ENCODE data around the gene SLC5A2.

Gene SLC5A2

DNA sequence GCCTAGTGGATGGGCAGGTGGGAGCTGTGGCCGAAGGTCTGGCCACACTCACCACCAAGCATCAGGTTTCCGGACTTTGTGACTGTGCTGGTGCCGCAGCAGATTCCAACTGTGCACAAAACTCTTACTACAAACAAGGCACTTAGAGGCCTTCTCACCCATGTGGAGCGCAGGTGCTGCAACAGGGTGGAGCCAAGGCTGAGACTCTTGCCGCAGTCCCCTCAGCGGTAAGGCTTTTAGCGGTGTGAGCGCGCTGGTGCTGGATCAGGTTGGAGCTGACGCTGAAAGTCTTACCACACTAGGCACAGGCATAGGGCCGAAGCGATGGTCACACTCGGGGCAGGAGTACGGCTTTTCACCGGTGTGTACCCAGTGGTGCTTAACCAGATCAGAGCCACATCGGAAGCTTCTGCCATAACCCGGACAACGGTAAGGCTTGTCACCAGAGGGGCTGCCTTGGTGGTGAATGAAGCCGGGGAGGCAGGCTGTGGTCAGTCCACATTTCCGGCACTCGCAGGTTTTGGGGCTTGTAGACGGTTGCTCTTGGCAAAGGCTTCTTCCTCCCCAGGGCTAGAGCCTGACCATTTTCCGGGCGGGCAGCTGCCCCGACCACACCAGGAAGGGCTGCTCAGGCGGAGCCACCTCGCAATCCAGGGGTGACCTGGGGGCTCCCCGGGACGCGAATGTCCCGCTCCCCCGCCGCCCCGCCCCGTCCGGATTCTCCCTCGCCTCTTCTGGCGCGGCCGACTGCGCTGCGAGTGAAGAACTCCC, 24.7 kb upstream of the SLC5A2 start (continued):
- TF ChIP-seq, protein P1, sequence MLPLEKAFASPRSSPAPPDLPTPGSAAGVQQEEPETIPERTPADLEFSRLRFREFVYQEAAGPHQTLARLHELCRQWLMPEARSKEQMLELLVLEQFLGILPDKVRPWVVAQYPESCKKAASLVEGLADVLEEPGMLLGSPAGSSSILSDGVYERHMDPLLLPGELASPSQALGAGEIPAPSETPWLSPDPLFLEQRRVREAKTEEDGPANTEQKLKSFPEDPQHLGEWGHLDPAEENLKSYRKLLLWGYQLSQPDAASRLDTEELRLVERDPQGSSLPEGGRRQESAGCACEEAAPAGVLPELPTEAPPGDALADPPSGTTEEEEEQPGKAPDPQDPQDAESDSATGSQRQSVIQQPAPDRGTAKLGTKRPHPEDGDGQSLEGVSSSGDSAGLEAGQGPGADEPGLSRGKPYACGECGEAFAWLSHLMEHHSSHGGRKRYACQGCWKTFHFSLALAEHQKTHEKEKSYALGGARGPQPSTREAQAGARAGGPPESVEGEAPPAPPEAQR (tag by site-specific recombination; IDR thresholded peaks at IDR 0.05), result no peak
- peak; percentile 97 for TF ChIP-seq ZNF600 (tag by site-specific recombination; IDR thresholded peaks at IDR 0.05)
- no peak for TF ChIP-seq ZNF423 (tag by site-specific recombination; IDR thresholded peaks at IDR 0.05)
- TF ChIP-seq ZBTB21 (tag by site-specific recombination; IDR thresholded peaks at IDR 0.05), result no peak
- no peak for TF ChIP-seq ZNF404 (tag by site-specific recombination; IDR thresholded peaks at IDR 0.05)
- 0 out of 2 replicates have a peak, but pooled peaks have one; percentile 12 for TF ChIP-seq ZEB2 (tag by site-specific recombination; IDR thresholded peaks at IDR 0.05)
- no peak for TF ChIP-seq ZNF274 (IDR thresholded peaks at IDR 0.05; ENCODE audit: low read length)
- TF ChIP-seq ZNF274 (tag by site-specific recombination; IDR thresholded peaks at IDR 0.05; ENCODE audit: borderline replicate concordance), result no peak
- TF ChIP-seq, protein P2, sequence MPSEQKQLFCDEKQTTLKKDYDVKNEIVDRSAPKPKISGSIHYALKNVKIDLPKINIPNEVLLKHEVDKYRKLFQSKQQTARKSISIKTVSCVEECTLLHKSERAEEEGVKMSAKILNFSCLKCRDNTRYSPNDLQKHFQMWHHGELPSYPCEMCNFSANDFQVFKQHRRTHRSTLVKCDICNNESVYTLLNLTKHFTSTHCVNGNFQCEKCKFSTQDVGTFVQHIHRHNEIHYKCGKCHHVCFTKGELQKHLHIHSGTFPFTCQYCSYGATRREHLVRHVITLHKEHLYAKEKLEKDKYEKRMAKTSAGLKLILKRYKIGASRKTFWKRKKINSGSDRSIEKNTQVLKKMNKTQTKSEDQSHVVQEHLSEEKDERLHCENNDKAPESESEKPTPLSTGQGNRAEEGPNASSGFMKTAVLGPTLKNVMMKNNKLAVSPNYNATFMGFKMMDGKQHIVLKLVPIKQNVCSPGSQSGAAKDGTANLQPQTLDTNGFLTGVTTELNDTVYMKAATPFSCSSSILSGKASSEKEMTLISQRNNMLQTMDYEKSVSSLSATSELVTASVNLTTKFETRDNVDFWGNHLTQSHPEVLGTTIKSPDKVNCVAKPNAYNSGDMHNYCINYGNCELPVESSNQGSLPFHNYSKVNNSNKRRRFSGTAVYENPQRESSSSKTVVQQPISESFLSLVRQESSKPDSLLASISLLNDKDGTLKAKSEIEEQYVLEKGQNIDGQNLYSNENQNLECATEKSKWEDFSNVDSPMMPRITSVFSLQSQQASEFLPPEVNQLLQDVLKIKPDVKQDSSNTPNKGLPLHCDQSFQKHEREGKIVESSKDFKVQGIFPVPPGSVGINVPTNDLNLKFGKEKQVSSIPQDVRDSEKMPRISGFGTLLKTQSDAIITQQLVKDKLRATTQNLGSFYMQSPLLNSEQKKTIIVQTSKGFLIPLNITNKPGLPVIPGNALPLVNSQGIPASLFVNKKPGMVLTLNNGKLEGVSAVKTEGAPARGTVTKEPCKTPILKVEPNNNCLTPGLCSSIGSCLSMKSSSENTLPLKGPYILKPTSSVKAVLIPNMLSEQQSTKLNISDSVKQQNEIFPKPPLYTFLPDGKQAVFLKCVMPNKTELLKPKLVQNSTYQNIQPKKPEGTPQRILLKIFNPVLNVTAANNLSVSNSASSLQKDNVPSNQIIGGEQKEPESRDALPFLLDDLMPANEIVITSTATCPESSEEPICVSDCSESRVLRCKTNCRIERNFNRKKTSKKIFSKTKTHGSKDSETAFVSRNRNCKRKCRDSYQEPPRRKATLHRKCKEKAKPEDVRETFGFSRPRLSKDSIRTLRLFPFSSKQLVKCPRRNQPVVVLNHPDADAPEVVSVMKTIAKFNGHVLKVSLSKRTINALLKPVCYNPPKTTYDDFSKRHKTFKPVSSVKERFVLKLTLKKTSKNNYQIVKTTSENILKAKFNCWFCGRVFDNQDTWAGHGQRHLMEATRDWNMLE (tag by site-specific recombination; conservative IDR thresholded peaks at IDR 0.05; ENCODE audit: low read depth), result no peak

DNA sequence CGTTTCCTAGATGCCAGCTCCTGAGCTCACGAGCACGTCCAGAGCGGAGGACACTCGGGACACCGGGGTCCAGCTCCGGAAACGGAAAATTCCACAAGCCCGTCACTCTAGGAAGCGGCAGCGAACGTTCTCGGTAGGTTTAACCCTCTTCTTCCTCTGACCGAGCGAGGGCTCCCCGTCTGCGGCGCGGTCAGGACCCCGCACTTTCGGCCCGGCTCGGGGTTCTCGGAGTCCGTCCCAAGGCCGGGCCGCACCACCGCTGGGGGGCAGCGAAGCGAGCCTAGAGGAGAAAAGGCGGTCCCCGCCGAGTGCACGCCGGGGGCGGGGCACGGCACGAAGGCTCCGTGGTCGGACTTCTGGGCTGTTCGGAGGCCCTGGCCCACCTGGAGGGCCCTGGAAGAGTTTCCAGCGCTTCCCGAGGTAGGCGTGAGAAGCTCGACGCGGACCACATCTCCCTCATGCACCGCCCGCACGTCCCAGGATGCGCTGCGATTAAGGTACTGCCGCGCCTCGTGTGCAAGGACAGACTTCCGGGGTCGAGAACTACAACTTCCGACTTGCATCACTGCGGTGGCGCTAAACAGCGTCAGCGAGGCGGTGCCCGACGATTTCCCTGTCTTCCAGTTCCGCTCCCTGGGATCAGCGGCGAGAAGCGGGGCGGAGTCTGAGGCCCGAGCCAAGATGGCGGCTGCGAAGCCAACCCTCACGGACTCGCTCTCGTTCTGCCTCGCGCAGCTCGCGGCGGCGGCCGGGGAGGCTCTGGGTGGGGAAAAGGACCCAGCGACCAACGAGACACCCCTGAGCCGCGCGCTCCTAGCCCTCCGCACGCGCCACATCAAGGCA, 23.9 kb upstream of the SLC5A2 start, which contains the start of gene ARMC5:
Gene ARMC5 (plus strand): TSS at position 658 of the 843 bp plus-strand sequence. CDS start 24 bp downstream, at position 682.
- Histone ChIP-seq H3K27ac (ENCODE audit: extremely low read depth, low read depth, low read length) (peak within 1 kb of the TSS; percentile 83), H3K36me3 (ENCODE audit: control insufficient read depth in 2 of 2, insufficient read depth in 1 of 2, low read length in 2 of 2) (peaks cover 0 to 43% of the 10 kb centered on the region in 2 experiments; a peak in 2 of 3 replicates), H3K9me3 (ENCODE audit: control insufficient read depth, insufficient read depth, low read depth, low read length) (no peaks in the 10 kb centered on the region), H3K4me1 (ENCODE audit: control insufficient read depth, insufficient read depth, low read length) (peaks cover 5% of the 10 kb centered on the region), H3K4me3 (ENCODE audit: low read depth, low read length) (peak within 1 kb of the TSS; percentile 85)
- ChIA-PET POLR2A (interaction anchor here (0.5 to 2.3 kb wide), 16 partner anchors 8 to 1044 kb away, joined by 3 to 16 read pairs (median 4); partner anchors contain the start of genes FUS, RUSF1, TGFB1I1 and ZNF267), CTCF (interaction anchor here (0.5 to 2.4 kb wide), 8 partner anchors 10 to 575 kb away, joined by 3 to 13 read pairs (median 4); partner anchors contain the start of gene HSD3B7)
- TF ChIP-seq ZIC2 (tag by site-specific recombination; IDR thresholded peaks at IDR 0.05) (0 out of 2 replicates have a peak, but pooled peaks have one; percentile 16), ZNF623 (tag by site-specific recombination; IDR thresholded peaks at IDR 0.05) (no peak), KLF8 (tag by site-specific recombination; IDR thresholded peaks at IDR 0.05) (peak; percentile 82), KLF7 (tag by site-specific recombination; IDR thresholded peaks at IDR 0.05; ENCODE audit: borderline replicate concordance) (0 out of 2 replicates have a peak, but pooled peaks have one; percentile 45), ZNF629 (tag by site-specific recombination; IDR thresholded peaks at IDR 0.05) (peak; percentile 98), ZFHX2 (tag by site-specific recombination; conservative IDR thresholded peaks at IDR 0.05) (peak; percentile 50), ZBTB17 (tag by site-specific recombination; IDR thresholded peaks at IDR 0.05) (peak; percentile 95), ZNF561 (tag by site-specific recombination; IDR thresholded peaks at IDR 0.05; ENCODE audit: borderline replicate concordance) (peak; percentile 39; the same call in 1 of the 2 replicates)
- TF ChIP-seq, protein P3, sequence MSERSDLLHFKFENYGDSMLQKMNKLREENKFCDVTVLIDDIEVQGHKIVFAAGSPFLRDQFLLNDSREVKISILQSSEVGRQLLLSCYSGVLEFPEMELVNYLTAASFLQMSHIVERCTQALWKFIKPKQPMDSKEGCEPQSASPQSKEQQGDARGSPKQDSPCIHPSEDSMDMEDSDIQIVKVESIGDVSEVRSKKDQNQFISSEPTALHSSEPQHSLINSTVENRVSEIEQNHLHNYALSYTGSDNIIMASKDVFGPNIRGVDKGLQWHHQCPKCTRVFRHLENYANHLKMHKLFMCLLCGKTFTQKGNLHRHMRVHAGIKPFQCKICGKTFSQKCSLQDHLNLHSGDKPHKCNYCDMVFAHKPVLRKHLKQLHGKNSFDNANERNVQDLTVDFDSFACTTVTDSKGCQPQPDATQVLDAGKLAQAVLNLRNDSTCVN (tag by site-specific recombination; optimal IDR thresholded peaks at IDR 0.05), result peak; percentile 95
- TF ChIP-seq, protein P4, sequence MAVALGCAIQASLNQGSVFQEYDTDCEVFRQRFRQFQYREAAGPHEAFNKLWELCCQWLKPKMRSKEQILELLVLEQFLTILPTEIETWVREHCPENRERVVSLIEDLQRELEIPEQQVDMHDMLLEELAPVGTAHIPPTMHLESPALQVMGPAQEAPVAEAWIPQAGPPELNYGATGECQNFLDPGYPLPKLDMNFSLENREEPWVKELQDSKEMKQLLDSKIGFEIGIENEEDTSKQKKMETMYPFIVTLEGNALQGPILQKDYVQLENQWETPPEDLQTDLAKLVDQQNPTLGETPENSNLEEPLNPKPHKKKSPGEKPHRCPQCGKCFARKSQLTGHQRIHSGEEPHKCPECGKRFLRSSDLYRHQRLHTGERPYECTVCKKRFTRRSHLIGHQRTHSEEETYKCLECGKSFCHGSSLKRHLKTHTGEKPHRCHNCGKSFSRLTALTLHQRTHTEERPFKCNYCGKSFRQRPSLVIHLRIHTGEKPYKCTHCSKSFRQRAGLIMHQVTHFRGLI (tag by site-specific recombination; IDR thresholded peaks at IDR 0.05), result peak; percentile 17; the same call in 1 of the 2 replicates
- TF ChIP-seq, protein P5, sequence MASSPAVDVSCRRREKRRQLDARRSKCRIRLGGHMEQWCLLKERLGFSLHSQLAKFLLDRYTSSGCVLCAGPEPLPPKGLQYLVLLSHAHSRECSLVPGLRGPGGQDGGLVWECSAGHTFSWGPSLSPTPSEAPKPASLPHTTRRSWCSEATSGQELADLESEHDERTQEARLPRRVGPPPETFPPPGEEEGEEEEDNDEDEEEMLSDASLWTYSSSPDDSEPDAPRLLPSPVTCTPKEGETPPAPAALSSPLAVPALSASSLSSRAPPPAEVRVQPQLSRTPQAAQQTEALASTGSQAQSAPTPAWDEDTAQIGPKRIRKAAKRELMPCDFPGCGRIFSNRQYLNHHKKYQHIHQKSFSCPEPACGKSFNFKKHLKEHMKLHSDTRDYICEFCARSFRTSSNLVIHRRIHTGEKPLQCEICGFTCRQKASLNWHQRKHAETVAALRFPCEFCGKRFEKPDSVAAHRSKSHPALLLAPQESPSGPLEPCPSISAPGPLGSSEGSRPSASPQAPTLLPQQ (tag by site-specific recombination; IDR thresholded peaks at IDR 0.05), result peak; percentile 76
- TF ChIP-seq, protein P6, sequence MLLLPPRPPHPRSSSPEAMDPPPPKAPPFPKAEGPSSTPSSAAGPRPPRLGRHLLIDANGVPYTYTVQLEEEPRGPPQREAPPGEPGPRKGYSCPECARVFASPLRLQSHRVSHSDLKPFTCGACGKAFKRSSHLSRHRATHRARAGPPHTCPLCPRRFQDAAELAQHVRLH (tag by site-specific recombination; IDR thresholded peaks at IDR 0.05), result peak; percentile 72; the same call in 1 of the 2 replicates
